ENCODE results near the gene CADPS.

Gene CADPS

DNA sequence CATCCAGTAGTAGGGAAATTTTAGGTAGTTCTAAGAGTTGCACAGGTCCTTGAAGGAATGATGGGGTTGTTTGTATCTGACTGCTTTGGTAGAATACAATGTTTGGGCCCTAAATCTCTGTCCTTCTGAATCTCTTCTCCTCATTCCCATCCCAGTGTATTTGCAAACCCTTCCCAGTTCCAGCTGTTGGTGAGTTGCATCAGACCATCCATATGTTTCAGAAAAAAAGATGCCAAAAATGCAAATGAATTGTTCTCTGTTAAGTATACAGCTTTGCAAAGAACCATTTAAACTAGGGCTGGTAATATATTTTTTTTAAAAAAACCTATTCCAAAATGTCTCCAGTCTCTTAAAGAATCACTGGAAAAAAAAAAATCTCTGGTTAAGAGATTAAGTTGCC lies 251.0 kb downstream of the CADPS start:
- no peak for DNase-seq

DNA sequence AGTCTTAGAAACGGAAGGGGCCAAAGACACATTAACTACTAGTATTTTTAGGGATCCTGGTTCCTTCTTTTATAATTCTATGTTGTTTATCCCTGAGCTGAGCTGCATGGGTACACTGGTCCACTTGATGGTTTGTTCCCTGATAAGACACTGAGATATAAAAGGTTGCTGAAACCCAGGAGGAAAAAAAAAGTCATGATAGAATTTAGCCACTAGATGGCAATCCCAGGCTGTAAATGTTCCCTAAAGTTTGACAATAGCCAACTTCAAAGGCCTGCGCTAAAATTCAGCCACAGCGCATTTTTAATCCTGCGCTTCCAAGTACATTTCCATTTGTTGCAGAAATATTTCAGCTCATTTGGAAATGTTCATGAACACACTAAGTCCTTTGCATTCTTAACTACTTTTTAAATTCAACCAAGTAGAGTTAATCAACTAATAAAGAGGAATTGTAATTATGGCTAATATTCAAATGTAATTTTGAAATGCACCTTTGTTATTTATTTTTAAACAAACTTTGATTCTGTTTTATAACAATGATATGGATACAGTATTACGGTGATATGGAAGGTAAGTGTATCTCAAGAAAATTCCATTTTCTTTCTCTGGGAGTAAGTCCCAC lies 252.6 kb downstream of the CADPS start:
- DNase-seq = peak; percentile 22

DNA sequence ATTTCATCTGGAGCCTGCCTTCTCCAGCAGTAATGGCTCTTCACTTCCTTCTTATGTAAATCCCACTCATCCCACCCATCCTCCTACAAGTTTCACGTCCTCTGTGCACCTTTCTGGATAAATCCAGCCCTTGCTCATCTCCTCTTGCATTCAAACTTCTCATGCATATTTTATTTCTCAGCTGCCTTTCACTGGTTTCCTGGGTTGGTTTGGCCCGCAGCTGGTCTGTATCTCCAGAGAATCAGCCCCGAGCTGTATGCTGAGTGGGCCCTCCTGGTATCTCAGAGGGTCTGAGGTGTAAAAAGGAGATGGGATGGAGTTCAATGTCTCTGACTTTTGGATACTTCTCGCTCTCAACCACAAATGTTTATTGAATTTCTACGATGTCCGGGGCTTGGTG lies 253.3 kb downstream of the CADPS start:
- DNase-seq = no peak

DNA sequence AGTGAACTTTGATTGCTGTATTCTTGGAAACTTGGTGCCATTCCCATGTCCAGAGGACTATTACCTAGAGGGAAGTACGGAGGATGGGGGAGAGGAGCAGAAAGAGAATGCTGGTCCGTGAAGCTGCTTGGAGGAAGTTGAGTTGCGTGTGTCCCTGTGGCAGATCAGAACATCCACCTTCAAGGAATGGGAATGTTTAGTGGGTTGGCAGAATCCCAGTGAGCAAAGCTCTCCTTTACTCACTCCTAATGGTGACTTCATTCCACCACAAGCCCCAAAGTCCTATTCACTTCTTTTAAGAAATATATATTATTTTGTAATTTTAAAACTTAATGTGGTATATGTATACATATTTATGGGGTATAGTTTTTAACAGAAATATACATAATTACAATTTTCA lies 254.0 kb downstream of the CADPS start:
- DNase-seq = no peak

DNA sequence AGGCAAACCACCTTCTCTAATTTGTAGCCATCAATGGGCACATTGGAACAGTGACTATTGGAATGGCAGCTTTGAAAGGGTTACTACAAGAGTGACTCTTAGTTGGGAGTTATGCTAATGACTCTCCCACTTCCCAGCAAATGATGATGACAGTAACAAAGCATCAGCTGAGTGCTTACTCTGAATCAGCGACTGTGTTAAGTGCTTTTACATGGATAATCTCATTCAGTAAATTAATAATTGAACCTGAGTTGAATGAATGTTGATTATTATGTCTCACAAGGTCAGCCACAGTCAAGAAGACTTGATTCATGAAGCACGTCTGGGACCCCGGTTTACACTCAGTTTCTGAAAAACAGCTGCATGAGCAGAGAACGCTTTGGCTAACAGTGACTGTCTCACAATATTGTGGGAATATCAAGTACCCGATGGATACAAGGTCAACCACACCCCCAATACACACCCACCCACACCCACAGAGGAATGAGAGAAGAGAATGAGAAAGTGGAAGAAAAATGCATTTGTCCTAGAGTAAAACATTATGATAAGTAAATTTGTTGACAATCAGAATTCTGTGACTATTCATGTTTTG lies 259.9 kb downstream of the CADPS start:
- no peak for DNase-seq

DNA sequence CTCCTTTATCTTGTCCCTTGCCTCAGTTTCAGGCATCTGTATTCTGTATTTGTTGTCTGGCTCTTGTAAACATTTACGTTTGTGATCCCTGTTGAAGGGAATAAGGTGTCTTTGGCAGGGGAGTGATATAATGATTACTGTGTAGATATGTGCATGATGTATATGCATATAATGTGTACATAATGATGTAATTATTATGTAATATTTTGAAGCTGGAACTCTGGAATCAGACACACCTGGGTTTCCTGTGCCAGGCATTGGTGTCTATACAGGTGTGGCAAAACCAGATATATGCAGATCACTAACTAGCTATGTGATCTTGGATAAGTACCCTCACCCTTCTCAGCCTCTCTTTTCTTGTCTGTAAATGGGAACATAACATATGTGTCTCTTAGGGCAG lies 260.7 kb downstream of the CADPS start:
- DNase-seq = no peak

DNA sequence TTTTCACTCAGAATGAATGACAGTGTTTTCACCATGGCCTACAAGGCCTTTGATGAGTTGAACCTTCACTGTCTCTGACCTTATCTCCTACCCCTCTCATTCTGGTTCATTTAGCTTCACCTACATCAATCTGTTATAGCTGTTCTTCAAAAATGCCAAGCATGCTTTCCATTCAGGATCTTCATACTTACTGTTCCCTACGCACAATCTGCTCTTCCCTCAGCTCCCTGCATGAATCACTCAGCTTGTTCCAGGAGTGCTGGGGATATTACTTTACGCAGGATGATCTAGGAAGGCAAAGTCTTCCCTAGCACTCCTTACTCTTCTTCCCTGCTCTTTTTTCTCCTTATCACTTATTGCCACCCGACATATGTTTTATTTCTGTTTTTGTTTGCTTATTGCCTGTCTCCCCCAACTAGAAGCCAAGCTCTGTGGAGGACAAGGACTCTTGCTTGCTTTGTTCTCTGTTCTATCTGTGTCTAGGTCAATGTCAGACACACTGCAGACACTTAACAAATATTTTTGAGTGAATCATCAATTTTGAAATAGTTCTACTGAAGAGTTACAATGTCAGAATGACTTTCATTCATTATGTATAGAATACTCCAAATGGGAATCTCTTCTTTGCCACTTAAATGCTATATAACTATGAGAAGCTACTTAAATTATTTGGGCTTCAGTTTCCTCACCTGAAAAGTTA lies 263.5 kb downstream of the CADPS start:
- DNase-seq = no peak

DNA sequence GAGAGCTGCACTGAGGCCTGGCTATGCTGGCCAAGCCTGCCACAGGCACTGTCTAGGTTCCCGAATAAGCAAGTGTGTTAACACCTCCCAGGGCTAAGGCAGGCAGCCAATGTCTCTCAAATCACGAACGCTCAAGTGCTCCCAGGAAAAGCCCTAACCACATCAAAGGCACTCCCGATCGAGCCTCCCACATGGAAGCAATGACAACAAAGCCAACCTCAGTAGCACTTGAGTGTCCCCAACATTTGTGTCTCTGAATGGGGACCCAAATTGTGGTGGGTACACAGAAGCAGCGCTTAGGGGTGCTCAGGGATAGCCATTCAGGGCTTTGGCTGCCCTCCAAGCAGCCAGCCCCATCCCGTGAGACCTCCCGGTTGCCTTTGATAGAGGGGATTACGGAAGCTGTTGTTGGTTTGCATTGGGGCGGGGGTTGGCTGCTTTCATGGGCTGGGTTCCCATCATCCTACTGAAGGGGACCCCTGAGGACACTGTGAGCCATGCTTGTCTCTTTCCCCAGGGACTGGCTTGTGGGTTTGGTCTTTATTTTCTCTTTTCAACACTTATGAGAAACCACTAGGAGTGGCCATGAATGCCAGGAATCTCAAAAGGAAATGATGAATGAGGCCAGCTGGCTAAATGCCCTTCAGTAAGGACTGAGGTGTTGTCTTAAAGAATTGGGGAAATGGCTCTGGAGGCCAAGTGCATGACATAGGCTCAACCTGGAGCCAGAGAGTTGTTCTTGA lies 267.8 kb downstream of the CADPS start:
- DNase-seq = no peak

DNA sequence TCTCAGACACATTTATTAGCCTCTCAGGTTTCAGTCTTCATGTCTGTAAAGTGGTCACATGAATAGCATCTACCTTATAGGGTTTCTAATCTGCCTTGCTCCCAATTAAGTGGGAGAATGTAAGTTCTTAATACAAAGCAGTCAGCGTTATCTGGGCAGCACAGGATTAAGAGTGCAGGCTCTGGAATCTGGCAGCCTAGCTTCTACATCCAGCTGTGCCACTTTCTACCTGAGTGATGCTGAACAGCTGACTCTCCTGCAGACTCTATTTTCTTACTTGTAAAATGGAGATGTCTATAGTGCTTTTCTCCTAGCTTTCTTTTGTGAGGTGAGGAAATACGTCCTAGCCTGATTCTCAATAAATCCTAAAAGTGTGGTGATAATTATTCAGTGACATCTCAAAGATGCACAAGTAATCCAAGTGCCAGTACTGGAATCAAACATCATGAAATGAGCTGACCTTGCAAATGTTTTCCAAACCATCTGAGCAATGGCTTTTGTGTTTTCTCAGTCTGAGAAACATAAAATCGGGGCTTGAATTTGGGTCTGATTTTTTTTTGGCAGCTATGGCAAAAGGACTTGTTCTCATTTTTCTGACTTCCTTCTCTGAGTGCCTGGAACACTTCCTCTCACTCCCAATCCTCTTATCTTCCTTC lies 269.7 kb downstream of the CADPS start:
- no peak for DNase-seq

DNA sequence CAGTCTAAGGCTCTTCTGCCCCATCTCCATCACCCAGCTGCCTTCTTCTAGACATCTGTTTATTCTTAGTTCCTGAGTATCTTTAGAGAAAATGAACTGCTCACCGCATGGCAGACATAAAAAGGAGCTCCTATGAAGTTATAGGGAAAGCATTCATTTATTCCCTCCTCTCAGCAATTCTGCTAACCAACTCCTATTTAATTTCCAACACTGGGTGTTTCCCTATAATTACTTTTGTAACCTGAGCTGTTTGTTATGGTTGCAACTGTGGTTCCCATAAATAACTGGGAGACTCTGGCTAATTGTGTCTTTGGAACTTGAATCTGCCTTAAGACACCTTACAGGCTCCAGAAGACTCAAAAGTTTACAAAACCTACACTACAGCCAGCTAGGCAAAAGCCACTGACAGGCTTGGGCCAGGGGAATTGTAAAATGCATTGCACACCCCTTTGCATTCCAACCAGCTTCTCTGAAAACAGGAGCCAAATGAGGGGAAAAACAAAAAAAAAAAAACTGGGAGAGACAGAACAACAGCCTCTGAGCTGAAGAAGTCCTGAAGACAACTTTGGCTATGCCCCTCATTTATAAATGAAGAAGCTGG lies 270.4 kb downstream of the CADPS start:
- DNase-seq = no peak

DNA sequence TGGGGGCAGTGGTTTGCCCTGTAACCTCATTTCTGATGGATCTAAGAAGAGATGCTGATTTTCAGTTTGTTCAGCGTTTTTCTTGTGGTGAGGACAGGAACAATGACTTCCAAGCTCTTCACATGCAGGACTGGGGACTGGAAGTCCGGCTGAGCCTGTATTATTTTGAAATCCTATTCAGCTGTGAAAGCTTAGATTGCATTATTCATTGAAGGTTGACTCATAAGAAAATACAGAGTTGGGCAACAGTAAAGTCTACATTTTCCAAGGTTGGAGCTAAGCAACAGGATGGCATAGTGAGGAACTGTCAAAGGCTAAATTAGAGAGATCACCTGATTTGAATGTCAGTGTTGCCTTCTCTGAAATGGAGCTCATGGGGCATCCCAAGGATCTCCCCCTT lies 270.9 kb downstream of the CADPS start:
- no peak for DNase-seq

DNA sequence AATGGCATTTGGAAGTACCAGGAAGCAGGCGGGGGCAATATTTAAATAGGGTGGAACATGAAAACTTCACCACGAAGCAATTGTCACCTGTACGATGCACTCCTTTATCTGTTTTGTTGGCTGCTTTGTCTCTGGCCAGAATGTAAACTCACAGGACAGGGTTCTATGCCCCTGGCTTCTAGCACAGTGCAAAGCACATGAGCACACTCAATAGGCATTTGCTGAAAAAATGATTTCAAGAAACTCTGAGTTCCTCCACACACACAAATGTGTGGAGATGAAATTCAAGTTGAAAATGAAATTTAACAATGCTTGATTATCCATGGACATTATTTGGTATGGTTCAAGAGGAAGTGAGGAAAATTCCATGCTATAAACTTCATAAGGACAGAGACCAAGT lies 272.2 kb downstream of the CADPS start:
- no peak for DNase-seq

DNA sequence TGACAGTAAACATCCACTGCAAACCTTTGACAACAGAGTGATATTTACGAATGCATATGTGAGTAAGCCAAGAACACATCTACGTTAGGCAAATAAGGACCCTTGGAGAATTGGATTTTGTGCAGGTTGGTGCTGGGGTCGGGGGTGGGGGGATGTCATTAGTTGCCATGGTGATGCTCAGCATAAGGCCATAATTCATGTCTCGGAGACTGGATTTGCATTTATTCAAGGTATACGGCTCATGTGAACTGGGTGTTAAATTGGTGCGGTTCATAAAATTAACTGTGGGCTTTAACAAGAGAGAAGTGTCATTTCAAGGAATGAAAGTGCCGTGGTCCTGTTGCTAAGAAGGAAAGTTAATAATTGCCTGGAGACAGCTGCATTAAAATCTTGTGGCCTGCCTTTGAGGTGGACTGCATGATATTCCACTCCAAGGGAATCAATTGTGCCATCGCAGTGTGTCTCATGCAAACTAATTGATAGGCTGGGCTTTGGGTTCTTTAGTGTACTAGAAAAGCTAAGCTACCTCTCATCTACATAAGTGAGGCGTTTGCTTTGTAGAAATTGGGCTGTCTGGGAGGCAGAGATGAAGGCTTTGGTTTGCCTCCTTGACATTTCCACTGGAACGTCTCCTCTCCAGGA lies 273.0 kb downstream of the CADPS start:
- DNase-seq = no peak

DNA sequence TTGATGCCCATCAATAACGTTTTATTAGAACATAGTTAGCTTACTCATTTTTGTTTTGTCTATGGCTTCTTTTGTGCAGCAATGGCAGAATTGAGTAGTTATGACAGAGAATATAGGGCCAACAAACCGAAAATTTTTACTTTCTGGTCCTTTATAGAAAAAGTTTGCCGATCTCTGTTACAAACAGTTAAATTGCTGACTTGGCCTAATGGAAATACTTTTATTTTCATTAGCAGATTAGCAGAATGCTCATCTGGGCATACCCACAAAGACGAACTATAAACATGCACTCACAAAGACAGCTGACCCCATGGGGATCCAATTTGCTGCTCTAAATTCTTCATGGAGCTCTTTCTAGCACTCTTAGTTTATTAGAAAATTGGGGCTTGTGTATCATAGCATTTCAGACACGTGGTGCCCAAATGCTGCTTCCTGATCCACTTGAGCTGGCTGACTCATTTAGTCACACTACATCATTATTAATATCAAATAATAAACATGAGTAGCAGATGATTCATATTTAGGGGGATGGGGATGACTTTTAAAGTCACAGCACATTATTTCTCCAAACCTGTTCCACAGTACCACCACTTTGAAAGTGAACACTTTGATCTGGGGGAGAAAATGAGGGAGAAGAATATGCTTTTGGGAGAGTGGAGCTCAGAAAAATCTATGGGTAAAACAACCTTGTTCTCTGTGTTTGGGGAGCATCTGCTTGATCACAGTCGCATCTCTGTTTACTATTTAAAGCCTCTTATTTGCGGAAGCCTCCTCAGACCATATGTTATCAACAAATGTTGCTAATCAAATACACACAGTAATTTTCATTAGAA lies 273.8 kb downstream of the CADPS start:
- DNase-seq = no peak

DNA sequence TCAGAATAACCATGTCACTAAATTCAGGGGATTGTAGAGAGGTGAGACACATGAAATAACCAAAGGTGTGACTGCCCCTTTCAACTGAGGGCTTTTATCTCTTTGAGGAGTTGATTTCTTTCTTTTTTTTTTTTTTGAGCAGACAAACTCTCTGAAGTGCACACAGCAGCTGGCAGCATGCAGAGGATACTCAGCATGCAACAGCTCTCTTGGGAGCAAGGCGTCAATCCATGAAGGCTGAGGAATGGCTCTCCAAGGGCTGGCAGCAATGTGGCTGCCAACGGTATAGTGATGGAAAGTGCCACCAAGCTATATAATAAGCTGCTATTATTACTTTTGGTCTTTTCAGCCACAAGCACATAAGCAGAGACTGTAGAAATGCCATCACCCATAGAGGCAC lies 275.2 kb downstream of the CADPS start:
- no peak for DNase-seq

DNA sequence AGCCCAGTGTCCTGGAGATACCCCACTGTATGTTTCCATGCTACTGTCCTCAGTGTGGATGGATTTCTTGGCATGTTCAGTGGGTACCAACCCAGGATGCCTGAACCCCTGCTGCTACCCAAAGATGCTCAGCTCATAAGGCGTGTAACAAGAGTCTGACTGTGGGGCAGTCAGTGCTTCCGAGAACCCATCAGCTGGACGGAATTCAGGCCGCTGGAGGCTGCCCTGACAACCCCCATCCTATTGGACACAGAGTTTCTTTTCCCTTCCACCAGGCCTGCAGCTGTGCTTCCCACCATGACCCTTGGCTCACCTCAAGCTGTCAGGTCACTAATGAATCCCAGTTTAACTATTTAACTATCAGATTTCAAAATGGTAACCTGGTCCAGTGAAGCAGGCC lies 277.7 kb downstream of the CADPS start:
- no peak for DNase-seq

DNA sequence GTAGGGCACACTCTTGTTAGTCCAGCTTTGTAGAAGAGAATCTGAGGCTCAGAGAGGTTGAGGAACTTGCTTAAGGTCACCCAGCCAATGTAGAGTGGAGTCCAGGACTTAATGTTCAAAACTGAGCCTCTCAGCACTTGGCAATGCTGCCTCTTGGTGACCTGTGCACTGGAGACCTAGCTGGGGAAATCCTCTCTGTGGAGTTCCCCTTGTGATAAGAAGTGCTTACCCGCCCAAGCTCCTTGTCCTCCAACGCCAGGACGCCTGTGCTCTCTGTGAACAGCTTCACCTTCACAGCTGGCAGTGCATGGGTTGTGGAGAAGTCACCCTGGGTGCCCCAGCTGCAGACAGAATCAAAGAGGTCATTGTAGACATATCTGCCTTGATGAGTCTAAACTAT lies 282.8 kb downstream of the CADPS start:
- no peak for DNase-seq

DNA sequence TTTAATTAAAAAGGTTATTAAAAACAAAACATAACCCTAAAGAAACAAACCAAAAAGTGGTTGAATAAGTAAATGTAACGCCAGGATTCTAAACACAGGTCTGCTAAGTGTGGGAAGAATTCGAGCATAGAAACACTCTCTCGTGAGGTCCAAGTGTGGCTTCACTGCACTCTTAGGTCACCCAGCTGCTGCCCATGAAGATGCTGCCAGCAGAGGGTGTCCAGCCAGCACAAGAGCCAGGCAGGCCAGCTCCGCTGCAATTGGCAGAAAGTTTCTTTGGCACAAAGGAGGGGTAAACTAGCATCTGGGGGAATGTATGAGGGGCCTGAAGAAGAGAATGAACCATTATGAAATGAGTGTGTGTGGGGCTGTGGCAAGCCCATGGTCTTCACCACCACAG lies 286.1 kb downstream of the CADPS start:
- DNase-seq = no peak

DNA sequence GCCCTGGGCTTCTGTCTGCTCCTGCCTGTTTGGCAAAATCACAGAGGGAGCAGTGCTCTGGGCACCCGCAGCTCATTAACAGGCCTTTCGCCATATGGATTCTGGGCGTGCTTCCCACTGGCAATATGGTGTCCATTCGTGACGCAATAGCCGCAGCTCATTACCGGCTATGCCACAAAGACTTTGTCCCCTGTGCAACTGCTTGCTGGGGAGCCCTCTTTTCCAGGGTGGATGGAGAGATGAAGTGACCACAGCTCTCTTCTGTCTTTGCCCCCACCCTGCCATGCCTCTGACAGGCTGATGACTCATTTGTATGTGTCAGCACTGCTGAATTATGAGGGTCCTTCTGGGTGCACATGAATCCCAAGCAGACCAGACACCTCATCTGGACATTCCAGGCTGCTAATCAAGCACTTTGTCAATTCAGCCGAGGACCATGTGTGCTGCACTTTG lies 287.6 kb downstream of the CADPS start:
- DNase-seq = no peak

DNA sequence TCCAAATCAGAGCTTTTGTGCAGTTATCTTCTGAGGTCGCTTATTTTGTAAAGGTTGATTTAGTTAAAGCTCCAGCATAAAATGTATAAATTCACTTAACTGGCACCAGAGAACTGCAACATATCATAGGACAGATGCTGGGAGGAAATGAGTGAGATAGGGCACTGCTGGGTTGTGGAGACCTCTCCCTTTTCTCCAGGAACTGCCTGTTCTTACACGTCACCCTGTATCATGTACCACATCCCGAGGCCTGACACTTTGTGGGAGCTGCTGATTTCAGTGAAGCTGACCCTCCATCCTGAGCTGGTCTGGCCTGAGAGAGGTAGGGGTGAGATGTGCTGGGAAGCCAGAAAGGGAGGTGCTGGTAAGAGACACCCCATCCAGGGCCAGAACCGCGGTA lies 288.0 kb downstream of the CADPS start:
- no peak for DNase-seq

DNA sequence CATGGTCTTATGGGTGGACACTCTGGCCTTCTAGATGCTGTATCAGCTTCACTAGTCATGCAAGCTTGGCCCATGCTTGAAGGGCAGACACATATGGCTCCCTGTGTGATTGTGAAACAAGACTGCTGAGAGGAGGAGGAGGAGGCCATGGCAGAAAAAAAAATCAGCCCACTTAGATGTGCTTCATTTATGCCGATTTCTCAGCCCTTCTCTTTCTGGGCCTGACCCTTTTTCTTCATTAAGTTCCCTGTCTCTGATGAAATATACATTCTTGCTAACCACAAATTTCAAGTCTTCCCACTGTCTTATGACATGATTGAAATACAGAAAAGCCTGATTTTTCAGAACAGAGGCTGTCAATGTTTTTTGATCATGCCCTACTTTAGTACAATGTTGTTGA lies 288.9 kb downstream of the CADPS start:
- no peak for DNase-seq

Data from activated CD4-positive, alpha-beta T cell treated with anti-CD3 and anti-CD28 coated beads, Interleukin-2, amount 50 U/mL, for 16 hours (primary cell).